PC-3 (cell line): ENCODE measurements around the gene INS.

Experiments
- CTCF ChIP-seq: fragments of 300-600 bp; sonication (generic); conservative IDR thresholded peaks from 2 replicates; pipeline ENCODE4 v1.5.1; 2017; ENCODE audit warnings: antibody characterized with exemption, low read depth, mild to moderate bottlenecking, low read length
- EZH2 ChIP-seq: fragments of 300-600 bp; sonication (generic); IDR thresholded peaks from one replicate; pipeline ENCODE4 v1.6.1; 2017; ENCODE audit warnings: antibody characterized with exemption, mild to moderate bottlenecking, low read length; ENCODE audit not compliant: unreplicated experiment
- EZH2phosphoT487 ChIP-seq: fragments of 300-600 bp; sonication (generic); IDR thresholded peaks from 2 replicates; pipeline ENCODE4 v1.6.1; 2018; ENCODE audit warnings: mild to moderate bottlenecking, antibody characterized with exemption, low read length, borderline replicate concordance

GRCh38 chr11:2173150-2173693, 12.2 kb upstream of the INS start:
- TF ChIP-seq CTCF (peak; percentile 70), EZH2 (no peak), EZH2phosphoT487 (no peak)
